ENCODE data around the gene MAD1L1. TPM values are rescaled to one million over a fixed set of nuclear protein-coding genes. Genes with fewer than 3 reads are reported as not detected.

MAD1L1 gene
- total and polyA plus RNA-seq, 7 donors = 11.7 to 17.5 (median 15.6) TPM

- intact Hi-C loops (cut with DNase I) = no loop called here
- Histone ChIP-seq H3K27ac (peak overlapping the region; percentile 71), H3K27me3 (ENCODE audit: insufficient read depth in 3 of 3, low read length in 2 of 3) (no peaks in the 10 kb centered on the region), H3K4me1 (peaks cover 16% of the 10 kb centered on the region), H3K4me3 (peak overlapping the region; percentile 7), H3K36me3 (ENCODE audit: insufficient read depth in 1 of 2, low read depth in 1 of 2) (no peaks in the 10 kb centered on the region), H3K9me3 (no peaks in the 10 kb centered on the region)
- no peak for TF ChIP-seq CTCF (IDR thresholded peaks at IDR 0.05)
- peak; percentile 20 to 74 for DNase-seq
- 52 to 71% (median 55%) methylated on average over 23 to 25 of the region's 25 CpGs for WGBS, 3 donors
- ATAC-seq = peak; percentile 71 to 90 (median 89)
Measured at GRCh38 chr7:2008936-2009540, 223.7 kb downstream of the MAD1L1 start.

GRCh38 chr7:2008101-2008935 is 224.4 kb downstream of the MAD1L1 start:
- ATAC-seq (no peak), DNase-seq (peak; percentile 10 to 24)
- no peak for TF ChIP-seq CTCF (IDR thresholded peaks at IDR 0.05)
- Histone ChIP-seq H3K36me3 (ENCODE audit: insufficient read depth in 1 of 2, low read depth in 1 of 2) (no peaks in the 10 kb centered on the region), H3K4me1 (peaks cover 16% of the 10 kb centered on the region), H3K27me3 (ENCODE audit: insufficient read depth in 3 of 3, low read length in 2 of 3) (no peaks in the 10 kb centered on the region), H3K4me3 (no peak overlapping the region), H3K9me3 (no peaks in the 10 kb centered on the region), H3K27ac (peak overlapping the region; percentile 71)
- intact Hi-C loops (cut with DNase I) = no loop called here
- 82 to 83% (median 82%) methylated on average over 27 to 28 of the region's 28 CpGs for WGBS, 3 donors

- no peak for TF ChIP-seq CTCF (IDR thresholded peaks at IDR 0.05)
- H3K27ac ChIP-seq = no peak overlapping the region
- no peaks in the 10 kb centered on the region for H3K36me3 ChIP-seq (ENCODE audit: insufficient read depth in 1 of 2, low read depth in 1 of 2)
- WGBS, 3 donors = 63 to 88% (median 78%) methylated on average over 10 of the region's 10 CpGs
- no peak overlapping the region for H3K4me3 ChIP-seq
- no peaks in the 10 kb centered on the region for H3K27me3 ChIP-seq (ENCODE audit: insufficient read depth in 3 of 3, low read length in 2 of 3)
- DNase-seq (peak in 1 of 2 donors; percentile 21), ATAC-seq (no peak)
- H3K4me1 ChIP-seq = peaks cover 16% of the 10 kb centered on the region
- intact Hi-C loops (cut with DNase I) = no loop called here
- H3K9me3 ChIP-seq = no peaks in the 10 kb centered on the region
Measured at GRCh38 chr7:2007551-2007950, 225.2 kb downstream of the MAD1L1 start.

- Histone ChIP-seq H3K36me3 (ENCODE audit: insufficient read depth in 1 of 2, low read depth in 1 of 2) (no peaks in the 10 kb centered on the region), H3K27me3 (ENCODE audit: insufficient read depth in 3 of 3, low read length in 2 of 3) (no peaks in the 10 kb centered on the region), H3K9me3 (no peaks in the 10 kb centered on the region), H3K4me3 (no peak overlapping the region), H3K4me1 (peaks cover 16% of the 10 kb centered on the region), H3K27ac (no peak overlapping the region)
- TF ChIP-seq CTCF (IDR thresholded peaks at IDR 0.05) = no peak
- DNase-seq (peak; percentile 5 to 44), ATAC-seq (no peak)
- intact Hi-C loops (cut with DNase I) = no loop called here
- WGBS, 3 donors = 78 to 91% (median 80%) methylated on average over 22 of the region's 22 CpGs
Measured at GRCh38 chr7:2006921-2007381, 225.8 kb downstream of the MAD1L1 start.
